SKM-1 treated with dmso at 0.1 percent for 144 hours (cell line): Measurements from ENCODE around the gene STUM.
"Not testable (repeated sequence)": the region's sequence is repeated elsewhere in the genome, so short reads cannot be mapped to it uniquely, and the experiment has no call there.

Source experiments
- DNase-seq: peaks from one replicate; lab custom pipeline; 2025; ENCODE audit not compliant: unreplicated experiment; lab: John Stamatoyannopoulos, UW

The STUM gene, protein sequence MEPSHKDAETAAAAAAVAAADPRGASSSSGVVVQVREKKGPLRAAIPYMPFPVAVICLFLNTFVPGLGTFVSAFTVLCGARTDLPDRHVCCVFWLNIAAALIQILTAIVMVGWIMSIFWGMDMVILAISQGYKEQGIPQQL

DNA sequence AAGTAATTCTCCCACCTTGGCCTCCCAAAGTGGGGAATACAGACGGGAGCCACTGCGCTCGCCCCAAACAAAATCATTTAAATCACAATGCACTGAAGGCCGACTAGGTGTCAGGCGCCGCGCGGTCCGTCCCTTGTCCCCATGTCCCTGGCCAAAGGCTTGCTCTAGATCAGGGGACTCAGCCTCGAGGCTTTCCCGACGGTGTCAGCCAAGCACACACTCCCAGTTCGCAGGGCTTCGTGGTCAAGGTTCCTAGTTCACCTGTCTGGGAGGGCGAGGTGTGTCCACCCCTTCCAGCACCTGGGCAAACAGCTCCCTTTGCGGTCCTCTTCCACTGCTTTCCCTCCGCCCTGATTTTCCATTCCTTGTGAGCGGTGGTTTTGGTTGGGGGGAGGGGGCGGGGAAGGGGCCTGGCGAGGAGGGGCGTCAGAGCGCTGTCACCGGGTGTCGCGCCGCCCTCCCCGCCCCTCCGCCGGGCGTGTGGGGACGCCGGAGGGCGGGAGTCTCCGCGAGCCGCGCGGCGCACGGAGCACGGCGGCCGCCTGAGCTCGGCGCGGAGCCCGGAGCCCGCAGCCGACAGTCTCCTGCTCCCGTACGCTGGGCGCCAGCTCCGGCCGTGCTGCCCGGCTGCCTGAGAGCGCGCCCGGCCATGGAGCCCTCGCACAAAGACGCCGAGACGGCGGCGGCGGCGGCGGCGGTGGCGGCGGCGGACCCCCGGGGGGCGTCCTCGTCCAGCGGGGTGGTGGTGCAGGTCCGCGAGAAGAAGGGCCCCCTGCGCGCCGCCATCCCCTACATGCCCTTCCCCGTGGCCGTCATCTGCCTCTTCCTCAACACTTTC, at the start of gene STUM:
Gene STUM (plus strand): TSS at position 509 of the 838 bp plus-strand sequence. CDS start 141 bp downstream, at position 650.
- no peak for DNase-seq

DNA sequence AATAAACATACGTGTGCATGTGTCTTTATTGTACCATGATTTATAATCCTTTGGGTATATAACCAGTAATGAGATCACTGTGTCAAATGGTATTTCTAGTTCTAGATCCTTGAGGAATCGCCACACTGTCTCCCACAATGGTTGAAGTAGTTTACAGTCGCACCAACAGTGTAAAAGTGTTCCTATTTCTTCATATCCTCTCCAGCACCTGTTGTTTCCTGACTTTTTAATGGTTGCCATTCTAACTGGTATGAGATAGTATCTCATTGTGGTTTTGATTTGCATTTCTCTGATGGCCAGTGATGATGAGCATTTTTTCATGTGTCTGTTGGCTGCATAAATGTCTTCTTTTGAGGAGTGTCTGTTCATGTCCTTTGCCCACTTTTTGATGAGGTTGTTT, 48.9 kb upstream of the STUM start:
- DNase-seq = not testable (repeated sequence)

DNA sequence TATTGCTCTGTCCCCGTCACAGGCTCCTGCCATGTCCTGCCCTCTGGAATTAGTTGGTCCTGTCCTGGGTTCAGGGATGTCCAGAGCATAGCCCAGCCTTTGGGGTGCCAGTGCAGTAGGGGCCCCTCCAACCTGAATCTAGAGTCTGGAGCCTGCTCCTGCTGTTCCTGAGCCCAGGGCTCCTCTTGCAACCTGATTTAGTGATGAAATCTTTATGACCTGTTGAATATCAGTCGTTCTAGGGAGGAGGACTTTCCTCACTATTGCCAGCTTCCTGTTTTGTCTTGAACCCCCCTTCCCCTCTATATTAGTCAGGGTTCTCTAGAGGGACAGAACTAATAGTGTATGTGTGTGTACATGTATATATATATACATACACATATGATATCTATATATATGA, 42.5 kb upstream of the STUM start:
- DNase-seq = no peak

DNA sequence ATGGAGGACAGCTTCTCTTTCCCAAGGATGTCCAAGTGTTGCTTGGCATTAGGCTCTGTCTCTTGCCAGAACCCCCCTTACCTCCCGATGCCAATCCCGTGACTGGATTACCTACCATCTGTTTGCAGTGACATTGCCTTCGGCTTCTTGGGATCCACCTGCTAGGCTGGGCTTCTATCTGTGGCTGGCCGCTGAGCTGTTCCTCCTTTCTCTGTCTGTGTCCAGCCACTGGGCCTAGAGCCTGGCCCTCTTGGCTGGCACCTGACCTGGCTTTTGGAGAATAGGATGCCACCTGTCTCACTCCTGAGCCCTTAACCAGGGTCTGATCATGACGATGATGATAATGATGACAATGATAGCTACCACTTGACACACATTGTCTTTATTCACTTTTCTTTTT, 41.6 kb upstream of the STUM start:
- no peak for DNase-seq

DNA sequence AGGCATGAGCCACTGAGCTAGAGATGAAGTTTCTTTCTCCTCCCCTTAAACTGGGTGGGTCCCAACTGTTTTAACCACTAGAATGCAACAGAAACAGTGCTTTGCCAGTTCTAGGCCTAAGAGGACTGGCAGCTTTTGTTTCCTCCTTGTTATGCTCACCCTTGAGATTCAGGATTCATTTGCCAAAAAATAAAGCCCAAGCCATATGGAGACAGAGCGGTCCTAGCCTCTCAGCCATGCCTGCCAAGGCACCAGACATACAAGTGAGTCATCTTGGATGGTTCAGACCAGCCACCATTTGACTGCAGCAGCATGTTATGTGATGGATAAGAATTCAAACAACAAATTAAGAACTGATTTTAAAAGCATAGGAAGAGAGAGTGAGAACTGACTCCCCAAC, 38.1 kb upstream of the STUM start:
- DNase-seq = no peak

DNA sequence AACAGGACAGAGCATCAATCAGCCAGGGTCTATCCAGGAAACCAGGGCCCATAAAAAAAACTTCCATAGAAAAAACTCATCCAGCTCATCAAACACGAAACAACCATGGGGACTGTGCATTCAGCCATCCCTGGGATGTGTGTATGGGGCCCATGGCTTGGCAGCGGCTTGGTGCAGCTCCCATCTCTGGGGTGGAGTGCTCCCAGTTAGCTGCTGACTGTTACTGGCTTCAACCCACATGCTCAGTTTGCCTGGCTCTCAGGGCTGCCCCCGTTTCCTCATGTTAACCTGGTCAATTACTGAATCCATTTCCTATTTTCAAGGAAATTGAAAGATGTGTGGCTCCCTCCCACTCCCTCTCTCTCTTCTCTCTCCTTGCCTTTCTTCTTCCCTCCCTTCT, 37.3 kb upstream of the STUM start:
- DNase-seq = no peak

DNA sequence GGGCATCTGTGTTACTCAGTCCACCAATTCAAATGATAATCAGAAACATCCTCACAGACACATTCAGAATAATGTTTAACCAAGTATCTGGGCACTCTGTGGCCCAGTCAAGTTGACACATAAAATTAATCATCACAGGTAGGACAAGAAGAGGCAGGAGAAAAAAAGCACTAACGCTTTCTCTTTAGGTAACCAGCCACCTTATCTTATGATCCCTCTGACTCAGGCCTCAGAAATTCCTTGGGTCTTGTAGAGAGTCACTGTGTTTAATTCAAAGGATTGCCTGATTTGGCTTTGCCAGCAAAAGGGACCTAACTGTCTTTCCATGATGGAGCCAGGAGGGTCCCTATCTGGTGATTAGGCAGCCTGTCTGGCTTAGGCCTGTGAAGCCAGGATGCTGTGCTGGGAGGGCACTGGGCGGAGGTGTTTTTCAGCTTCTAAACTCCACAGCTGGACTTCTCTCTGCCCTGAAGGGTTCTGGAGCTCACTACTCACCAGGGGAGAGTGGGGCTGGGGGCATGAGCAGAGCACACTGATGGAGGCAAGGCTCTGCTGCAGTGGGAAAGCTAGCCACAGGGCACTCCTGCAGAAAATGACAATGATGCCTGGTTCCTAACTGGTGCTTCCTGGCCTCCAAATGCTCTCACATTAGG, 36.4 kb upstream of the STUM start:
- DNase-seq = no peak

DNA sequence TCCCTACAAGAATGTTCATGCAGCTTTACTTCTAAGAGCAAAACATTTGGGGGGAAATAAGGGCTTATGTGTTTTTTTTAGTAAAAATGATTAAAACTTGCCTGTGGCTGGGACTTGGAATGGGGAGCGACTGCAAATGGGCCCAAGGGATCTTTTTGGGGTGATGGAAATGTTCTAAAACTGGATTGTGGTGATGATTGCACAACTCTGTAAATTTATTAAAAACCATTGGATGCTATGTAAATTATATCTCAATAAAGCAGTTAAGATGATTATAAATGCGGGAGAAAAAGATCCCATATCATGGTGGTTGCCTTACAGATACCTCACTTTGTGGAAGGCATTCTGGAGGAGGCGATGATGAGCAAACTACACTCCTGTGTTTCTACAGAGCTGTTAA, 30.2 kb upstream of the STUM start:
- DNase-seq = no peak

DNA sequence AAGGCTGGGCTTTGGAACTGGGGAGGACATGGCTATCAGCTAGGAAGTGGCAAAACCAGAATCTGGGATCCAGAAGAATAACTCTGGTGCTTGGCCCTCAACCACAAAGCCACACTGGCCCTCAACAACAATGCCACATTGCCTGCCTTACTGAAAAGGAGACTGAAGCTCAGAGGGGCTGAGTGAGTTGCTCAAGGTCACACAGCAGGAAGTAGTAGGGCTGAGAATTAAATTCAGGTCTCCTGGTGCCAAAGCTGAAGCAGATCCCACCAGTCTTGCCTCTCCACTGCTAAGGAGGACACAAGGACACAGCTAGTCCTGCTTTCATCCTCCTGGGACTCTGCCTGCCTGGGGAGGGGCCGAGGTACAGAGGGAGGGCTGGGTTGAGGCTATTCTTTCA, 29.4 kb upstream of the STUM start:
- no peak for DNase-seq

DNA sequence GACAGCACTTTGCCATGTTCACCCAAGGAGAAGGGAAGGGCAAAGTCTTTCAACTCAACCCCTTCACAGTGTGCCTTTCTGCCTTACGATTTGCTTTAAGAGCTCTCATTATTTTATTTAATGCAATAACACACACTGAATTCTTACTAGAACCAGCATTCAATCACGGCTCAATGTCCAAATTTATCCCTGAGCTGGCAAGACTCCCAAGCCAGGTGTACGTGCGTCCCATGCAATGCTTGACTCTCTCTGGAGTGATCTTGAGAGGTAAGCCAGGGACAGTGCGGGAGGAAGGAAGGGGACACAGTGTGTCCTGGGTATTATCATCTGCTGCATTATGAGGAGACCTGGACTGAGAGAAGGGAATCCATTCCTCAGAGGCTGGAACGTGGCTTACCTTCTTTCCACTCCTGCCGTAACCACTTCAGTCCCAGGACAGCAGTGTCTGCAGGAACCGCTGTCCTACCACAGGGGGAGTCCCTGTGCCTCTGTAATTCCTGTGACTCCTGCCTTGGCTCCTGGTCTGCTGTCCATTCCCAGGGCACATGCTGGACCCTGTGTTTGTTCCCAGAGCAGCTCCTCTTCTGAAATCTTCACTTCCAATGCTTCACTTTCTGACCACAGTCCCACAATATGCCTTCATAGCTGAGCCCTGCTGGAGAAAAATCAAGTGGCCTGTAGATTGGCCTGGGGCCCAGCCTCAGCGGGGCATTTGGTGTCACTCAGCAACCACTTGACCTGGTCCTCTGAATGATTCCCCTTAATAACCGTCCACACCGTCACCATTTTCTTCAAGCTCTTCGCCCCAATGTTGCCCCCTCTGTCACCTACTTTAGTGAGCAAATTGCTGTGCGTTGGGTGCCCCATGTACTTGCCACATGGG, 28.6 kb upstream of the STUM start:
- DNase-seq = no peak

DNA sequence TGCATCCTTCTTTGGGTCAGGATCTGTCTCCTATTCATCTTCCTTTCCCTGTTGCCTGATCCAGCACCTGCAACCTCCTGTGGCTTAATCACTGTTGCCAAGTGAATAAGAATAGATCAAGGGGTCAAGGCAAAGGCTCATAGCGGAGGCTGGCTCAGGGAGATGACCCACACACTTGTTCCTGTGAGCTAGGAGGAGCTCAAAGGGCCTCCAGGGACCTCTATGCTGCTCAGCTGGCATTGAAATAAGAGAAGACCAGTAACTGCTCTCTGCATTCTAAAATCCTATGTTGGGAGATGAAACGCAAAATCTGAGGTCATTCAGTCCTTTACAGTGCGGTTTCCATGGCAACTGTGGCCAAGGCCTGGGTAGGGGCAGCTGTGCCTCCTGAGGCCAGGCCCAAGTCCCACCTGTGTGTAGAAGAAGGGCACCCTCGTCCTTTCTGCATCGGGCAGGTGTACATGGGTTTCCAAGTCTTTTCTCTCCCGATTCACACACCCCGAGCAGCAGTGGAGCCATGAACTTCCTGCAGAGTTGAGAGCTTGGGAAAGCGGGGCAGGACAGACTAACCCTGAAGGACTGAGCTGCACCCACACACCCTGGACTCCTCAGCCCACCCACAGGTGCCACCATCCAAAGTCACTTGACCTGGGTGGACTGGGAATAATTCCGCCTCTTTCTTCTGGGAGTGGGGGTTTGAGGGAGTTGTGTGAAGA, 27.8 kb upstream of the STUM start:
- DNase-seq = no peak

DNA sequence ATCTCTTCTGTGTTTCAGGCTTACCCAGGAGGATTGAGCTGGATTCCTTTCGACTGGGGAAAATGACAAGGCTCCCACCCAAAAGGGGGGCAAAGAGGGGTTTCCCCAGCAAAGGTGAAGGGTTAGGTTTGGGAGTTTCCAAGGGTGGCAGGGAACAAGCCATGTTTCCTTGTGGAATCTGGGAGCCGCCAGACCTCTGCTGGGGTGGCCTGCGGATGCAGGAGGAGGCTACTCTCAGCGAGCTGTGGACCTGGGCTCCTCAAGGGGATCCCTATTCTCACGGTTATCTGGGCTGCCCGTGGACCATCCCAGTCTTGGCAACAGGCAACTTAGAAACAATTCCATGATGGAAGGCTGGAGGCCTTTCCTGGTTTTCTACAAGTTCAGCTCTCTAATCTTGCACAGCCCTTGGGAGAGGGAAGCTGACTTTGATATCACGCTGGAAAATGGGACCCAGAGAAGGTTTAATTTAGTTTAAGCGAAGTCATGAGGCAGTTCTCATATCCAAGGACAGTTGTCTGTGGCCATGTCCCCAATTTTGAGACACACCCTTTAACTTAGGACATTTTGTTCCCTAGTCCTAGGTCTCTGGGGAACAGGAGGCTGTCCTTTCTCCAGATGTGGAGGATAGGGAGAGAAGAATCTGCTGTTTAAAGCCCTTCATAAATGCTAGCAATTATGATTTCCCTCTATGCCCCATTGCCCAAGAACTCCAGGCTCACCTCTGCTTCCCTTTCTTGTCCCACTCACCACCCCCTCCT, 24.7 kb upstream of the STUM start:
- DNase-seq = no peak

DNA sequence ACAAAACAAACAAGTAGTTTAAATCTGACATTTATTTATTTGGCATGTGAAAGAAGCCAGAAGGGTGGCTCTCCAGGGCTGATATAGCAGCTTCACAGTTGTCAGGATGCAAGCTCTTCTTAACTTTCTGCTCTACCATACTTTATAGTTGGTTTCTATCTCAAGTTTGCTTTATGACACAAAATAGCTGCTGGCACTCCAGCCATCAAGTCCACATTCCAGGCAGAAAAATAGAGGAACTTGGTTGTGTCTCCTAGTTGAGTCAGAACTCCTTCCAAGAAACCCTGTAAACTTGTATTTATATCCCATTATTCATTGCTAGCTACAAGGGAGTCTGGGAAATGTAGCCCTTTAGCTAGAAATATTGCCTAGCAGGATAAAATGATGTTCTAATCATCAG, 24.0 kb upstream of the STUM start:
- no peak for DNase-seq

DNA sequence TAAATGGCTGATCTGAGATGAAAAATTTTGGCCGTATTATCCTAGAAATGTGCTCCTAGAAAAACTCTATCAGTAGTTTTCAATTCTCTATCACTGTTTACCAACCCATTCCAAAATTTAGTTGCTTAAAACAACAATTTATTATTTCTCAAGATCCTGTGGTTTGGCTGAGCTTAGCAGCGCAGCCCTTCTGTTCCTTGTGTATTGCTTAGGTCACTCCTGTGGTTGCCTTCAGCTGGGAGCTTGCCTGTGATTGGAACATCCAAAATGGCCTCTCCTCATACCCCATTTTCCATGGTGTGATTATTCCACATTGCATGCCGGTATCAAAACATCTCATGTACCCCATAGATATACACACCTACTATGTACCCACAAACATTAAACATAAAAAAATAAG, 22.8 kb upstream of the STUM start:
- no peak for DNase-seq

DNA sequence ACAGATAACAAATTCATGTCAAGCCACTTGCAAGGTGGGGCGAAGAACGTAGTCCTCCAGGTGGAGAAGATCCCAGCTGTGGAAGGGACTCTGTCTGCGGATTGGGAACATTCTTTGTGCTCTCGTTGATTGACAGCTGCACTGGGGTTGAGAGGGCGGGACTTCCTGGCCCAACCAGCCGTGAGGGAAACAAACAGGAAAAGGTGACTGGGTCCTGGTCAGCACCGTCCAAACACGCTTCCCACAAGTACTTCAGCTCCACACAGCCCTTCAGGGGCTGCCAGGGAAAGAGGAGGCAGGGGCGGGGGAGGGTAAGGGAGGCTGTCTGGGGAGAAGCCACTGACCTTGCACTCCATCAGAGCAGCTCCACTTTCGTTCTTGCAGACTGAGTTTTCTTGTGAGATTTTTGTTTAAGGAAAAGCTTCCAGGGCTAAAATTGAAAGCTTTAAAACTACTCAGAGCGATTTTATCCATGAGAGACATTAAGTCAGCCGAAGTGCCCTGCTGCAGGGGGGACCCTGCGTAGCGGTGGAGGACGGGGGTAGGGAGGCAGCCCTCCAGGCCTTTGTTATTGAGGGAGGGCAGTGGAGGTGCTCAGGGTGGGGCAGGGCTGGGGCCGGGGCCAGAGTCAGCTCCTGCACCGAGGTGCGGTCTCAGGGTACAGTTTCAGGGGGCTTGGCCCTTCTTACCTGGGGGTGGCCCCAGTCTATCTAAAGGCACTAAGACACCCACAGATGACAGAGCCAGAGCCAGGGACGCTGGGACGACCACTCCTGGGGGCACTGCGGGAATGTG, 21.6 kb upstream of the STUM start:
- no peak for DNase-seq

DNA sequence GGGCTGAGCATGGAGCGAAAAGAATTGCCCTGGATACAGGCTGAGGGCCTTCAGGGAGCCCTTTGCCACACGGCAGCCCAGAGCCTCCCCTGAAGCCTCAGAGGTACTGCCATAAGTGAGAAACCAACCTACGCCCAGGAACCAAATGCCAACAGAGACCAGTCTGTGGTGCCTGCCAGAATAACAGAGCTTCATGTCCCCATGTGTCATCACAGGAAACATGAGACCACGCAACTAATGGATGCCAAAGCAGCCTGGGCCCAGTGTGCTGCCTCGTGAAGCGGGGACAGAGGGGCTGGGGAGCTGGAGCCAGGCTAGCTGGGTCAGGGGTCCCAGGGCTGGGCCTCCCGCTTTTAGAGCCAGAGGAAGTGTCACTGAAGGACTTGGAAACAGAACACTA, 18.7 kb upstream of the STUM start:
- DNase-seq = no peak

DNA sequence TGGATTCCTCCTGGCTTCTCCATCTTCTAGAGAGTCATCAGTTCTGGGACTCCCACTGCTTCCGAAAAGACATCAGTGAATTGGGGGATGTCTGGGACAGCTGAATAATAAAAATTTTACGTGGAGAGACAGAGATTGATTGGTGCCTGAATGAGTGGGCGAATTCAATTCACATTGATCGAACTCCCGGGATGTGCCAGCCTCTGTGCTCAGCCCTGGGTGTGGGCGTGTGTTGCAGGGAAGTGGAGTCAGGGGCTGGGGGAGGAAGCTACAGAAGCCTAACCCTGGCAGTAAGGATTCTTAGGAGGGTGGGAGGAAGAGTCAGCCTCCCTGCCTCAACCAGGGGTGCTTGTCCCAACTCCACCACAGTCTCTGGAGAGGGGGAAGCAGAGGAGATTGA, 18.0 kb upstream of the STUM start:
- no peak for DNase-seq

DNA sequence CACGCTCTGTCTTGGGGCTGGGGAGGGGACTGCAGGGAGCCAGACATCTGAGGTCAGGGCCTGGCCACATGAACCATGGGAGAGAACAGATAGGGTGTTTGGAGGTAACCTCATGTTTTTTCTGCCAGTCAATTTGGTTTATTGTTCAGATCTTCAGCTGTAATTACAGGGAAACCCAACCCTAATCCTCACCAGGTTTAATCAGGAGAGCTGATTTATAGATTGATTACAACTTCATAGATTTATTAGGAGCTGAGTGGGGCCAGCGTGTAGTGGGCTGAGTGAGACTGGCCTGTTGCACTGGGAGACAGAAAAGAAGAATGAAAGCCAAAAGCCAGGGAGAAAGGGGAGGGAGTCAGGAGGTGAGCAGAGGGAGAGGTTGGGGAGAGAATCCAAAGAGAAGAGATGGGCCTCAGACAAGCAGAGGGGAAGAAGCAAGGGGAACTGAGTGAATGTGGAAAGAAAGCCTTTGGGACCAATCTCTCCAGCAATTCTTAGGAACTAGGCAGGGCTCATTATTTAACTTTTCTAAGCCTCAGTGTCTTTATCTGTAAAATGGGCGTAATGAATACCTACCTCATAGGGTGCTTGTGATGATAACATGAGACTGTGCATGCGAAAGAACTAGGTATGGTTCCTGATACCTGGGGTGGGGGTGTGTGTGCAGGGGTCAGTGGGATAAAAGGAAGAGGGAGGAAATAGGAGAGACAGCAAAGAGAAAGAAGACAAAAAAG, 17.0 kb upstream of the STUM start:
- no peak for DNase-seq

DNA sequence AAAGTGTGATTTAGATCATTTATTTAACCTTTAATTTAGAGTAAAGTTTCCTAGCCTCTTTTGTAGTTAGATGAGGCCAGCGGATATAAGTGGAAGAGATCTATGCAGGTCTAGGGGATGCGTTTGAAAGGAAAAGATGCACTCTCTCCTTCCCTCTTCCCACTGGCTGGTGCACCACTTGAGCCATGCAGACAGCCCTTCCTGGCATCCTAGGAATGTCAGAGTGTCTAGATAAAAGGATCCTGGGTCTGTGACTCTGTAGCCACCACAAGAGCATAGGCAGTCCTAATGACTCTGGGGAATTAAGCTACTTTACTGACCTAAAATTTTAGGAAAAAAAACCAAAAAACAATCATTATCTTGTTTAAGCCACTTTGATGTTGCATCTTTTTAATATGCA, 16.0 kb upstream of the STUM start:
- no peak for DNase-seq
